Hepatocyte (in vitro differentiated cells): ENCODE measurements around the gene S100A6. TPM values are rescaled to one million over a fixed set of nuclear protein-coding genes. Genes with fewer than 3 reads are reported as not detected.
"Not testable (repeated sequence)": the region's sequence is repeated elsewhere in the genome, so short reads cannot be mapped to it uniquely, and the experiment has no call there.

Experiments used
- DNase-seq: peaks from one replicate; pipeline ENCODE4 v3.0.0-alpha.2; 2016; ENCODE audit warnings: low spot score
- H2AFZ ChIP-seq: fragments of 200-600 bp; sonication (generic); 2 replicates; pipeline ENCODE4 v1.6.0; 2016; ENCODE audit warnings: antibody characterized with exemption, mild to moderate bottlenecking
- H3K27ac ChIP-seq: fragments of 200-600 bp; sonication (generic); 2 replicates; pipeline ENCODE4 v1.5.1; 2016; ENCODE audit warnings: mild to moderate bottlenecking
- H3K27me3 ChIP-seq: fragments of 200-600 bp; sonication (generic); 2 replicates; pipeline ENCODE4 v1.6.1; 2016
- H3K36me3 ChIP-seq: fragments of 200-600 bp; sonication (generic); replicated peaks from 2 replicates; pipeline ENCODE4 v1.5.1; 2016; ENCODE audit warnings: low read depth; ENCODE audit not compliant: insufficient read depth
- H3K4me1 ChIP-seq: fragments of 200-600 bp; sonication (generic); 2 replicates; pipeline ENCODE4 v1.5.1; 2016; ENCODE audit warnings: mild to moderate bottlenecking, moderate library complexity; ENCODE audit not compliant: insufficient read depth
- H3K4me2 ChIP-seq: fragments of 200-600 bp; sonication (generic); 2 replicates; pipeline ENCODE4 v1.6.0; 2016
- H3K4me3 ChIP-seq: fragments of 200-600 bp; sonication (generic); 2 replicates; pipeline ENCODE4 v1.5.1; 2016; ENCODE audit warnings: mild to moderate bottlenecking
- H3K79me2 ChIP-seq: fragments of 200-600 bp; sonication (generic); 2 replicates; pipeline ENCODE4 v1.6.0; 2017; ENCODE audit warnings: mild to moderate bottlenecking
- H3K9me2 ChIP-seq: fragments of 200-600 bp; sonication (generic); replicated peaks from 2 replicates; pipeline ENCODE4 v1.6.0; 2017; ENCODE audit warnings: mild to moderate bottlenecking; ENCODE audit not compliant: insufficient read depth
- H3K9me3 ChIP-seq: fragments of 200-600 bp; sonication (generic); 2 replicates; pipeline ENCODE4 v1.5.1; 2016; ENCODE audit warnings: low read depth, mild to moderate bottlenecking
- H4K20me1 ChIP-seq: fragments of 200-600 bp; sonication (generic); 2 replicates; pipeline ENCODE4 v1.6.0; 2016; ENCODE audit warnings: mild to moderate bottlenecking; ENCODE audit not compliant: insufficient read depth, poor library complexity, severe bottlenecking
- EZH2 ChIP-seq: fragments of 200-600 bp; sonication (generic); IDR thresholded peaks from 2 replicates; pipeline ENCODE4 v1.6.1; 2016; ENCODE audit warnings: antibody characterized with exemption, mild to moderate bottlenecking, borderline replicate concordance
- EZH2phosphoT487 ChIP-seq: fragments of 200-600 bp; sonication (generic); IDR thresholded peaks from one replicate; pipeline ENCODE4 v1.6.1; 2018; ENCODE audit warnings: antibody characterized with exemption, mild to moderate bottlenecking, low read depth, moderate library complexity; ENCODE audit not compliant: unreplicated experiment, severe bottlenecking
- WGBS: methylation state at CpG from one replicate; pipeline ENCODE4 v1.1.6; 2016; ENCODE audit warnings: low lambda C conversion rate; ENCODE audit errors: missing lambda C conversion rate; 5-methylcytosine and 5-hydroxymethylcytosine counted together
- polyA plus RNA-seq: library from polyadenylated mRNA; unstranded; fragments of >200 nt; fragmentation: Nextera tagmentation; extraction: Ambion mirVana; gene quantifications from 2 replicates; pipeline ENCODE4 v1.2.1, GENCODE V29; 2016
- total RNA-seq: library from RNA; depleted of rRNA; stranded (reverse); fragments of >200 nt; gene quantifications from 2 replicates; pipeline ENCODE4 v1.2.3, GENCODE V29; 2014
- TF ChIP-seq, protein P1 (sequence below): fragments of 200-600 bp; sonication (generic); IDR thresholded peaks from 2 replicates; pipeline ENCODE4 v1.5.1; 2016; ENCODE audit warnings: antibody characterized with exemption, mild to moderate bottlenecking; ENCODE audit not compliant: poor library complexity

The S100A6 gene
- total and polyA plus RNA-seq, 2 experiments from 2014 or later = 173 to 657 TPM

DNA sequence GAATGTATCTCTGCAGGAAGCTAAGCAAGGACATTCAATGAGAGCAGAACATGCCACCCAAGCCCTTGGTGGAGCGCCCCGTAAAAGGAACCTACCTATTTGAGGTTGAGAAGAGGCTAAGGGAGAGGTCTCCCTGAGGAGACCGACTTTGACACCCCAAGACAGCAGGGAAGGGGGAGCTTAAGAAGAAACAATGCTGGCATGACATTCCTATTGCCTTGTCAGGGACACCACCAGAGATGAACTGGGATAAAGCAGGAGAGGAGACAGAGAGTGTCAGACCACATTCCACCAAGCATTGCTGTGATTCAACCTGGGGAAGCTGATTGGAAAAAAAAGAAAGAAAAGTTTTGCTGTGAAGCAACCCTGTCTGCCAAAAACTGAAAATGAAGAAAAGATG, 43.1 kb upstream of the S100A6 start:
- H4K20me1 ChIP-seq = no peaks in the 10 kb centered on the region
- no peaks in the 10 kb centered on the region for H3K9me2 ChIP-seq
- H3K27me3 ChIP-seq = no peaks in the 10 kb centered on the region
- no peak overlapping the region for H2AFZ ChIP-seq
- no peaks in the 10 kb centered on the region for H3K4me1 ChIP-seq
- 80% methylated on average over 3 of the region's 3 CpGs for WGBS
- no peak overlapping the region for H3K4me2 ChIP-seq
- H3K9me3 ChIP-seq = no peaks in the 10 kb centered on the region
- TF ChIP-seq EZH2 (no peak), EZH2phosphoT487 (no peak)
- TF ChIP-seq, protein P1, sequence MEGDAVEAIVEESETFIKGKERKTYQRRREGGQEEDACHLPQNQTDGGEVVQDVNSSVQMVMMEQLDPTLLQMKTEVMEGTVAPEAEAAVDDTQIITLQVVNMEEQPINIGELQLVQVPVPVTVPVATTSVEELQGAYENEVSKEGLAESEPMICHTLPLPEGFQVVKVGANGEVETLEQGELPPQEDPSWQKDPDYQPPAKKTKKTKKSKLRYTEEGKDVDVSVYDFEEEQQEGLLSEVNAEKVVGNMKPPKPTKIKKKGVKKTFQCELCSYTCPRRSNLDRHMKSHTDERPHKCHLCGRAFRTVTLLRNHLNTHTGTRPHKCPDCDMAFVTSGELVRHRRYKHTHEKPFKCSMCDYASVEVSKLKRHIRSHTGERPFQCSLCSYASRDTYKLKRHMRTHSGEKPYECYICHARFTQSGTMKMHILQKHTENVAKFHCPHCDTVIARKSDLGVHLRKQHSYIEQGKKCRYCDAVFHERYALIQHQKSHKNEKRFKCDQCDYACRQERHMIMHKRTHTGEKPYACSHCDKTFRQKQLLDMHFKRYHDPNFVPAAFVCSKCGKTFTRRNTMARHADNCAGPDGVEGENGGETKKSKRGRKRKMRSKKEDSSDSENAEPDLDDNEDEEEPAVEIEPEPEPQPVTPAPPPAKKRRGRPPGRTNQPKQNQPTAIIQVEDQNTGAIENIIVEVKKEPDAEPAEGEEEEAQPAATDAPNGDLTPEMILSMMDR = no peak
- H3K4me3 ChIP-seq = no peak overlapping the region
- H3K36me3 ChIP-seq = no peaks in the 10 kb centered on the region
- DNase-seq = no peak
- no peak overlapping the region for H3K27ac ChIP-seq
- H3K79me2 ChIP-seq = no peaks in the 10 kb centered on the region

DNA sequence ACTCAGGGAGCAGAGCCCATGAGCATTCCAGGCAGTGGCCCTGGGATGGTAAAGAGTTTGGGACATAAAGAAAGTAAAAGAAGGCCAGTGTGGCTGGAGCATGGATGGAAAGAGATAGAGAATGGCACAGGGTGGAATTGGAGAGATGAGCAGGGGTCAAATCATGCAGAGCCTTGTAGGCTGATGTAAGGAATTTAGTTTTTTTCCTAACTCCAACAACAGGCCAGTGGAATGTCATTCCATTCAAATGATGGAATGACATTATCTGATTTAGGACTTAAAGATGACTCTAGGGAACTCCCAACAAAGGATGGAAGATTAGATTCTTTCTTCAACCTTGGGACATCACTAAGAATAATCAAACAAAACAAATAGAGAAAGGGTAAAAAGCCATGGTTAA, 42.7 kb upstream of the S100A6 start:
- H3K27ac ChIP-seq = no peak overlapping the region
- H4K20me1 ChIP-seq = no peaks in the 10 kb centered on the region
- no peaks in the 10 kb centered on the region for H3K9me2 ChIP-seq
- no peaks in the 10 kb centered on the region for H3K9me3 ChIP-seq
- H3K79me2 ChIP-seq = no peaks in the 10 kb centered on the region
- H3K27me3 ChIP-seq = no peaks in the 10 kb centered on the region
- no peaks in the 10 kb centered on the region for H3K36me3 ChIP-seq
- H3K4me2 ChIP-seq = no peak overlapping the region
- DNase-seq = no peak
- H3K4me1 ChIP-seq = no peaks in the 10 kb centered on the region
- no peak overlapping the region for H2AFZ ChIP-seq
- TF ChIP-seq, protein P1 = no peak
- no peak for TF ChIP-seq EZH2phosphoT487
- no peak for TF ChIP-seq EZH2
- no peak overlapping the region for H3K4me3 ChIP-seq

DNA sequence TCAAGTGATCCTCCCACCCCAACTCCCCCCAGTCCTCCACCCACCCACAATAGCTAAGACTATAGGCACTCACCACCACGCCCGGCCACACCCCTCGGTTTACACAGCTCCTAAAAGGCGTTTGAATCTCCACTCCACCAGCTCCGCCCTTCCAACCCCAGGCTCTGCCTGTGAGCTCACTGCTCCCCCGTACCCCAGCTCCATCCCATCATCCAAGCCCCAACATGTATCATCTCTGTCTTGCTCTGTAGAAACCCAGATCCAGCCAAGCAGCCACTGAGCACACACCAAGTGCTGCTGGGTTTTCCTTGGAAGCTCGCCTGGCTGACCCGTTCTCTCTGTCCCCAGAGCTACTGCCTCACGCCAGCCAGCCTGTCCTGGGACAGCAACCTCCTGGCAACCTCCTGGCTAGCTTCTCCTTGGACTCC, 41.8 kb upstream of the S100A6 start:
- DNase-seq = no peak
- H3K79me2 ChIP-seq = no peaks in the 10 kb centered on the region
- H3K9me3 ChIP-seq = no peaks in the 10 kb centered on the region
- no peak overlapping the region for H3K4me2 ChIP-seq
- no peak overlapping the region for H3K27ac ChIP-seq
- no peaks in the 10 kb centered on the region for H4K20me1 ChIP-seq
- no peak overlapping the region for H2AFZ ChIP-seq
- no peak for TF ChIP-seq EZH2phosphoT487
- no peaks in the 10 kb centered on the region for H3K36me3 ChIP-seq
- no peaks in the 10 kb centered on the region for H3K27me3 ChIP-seq
- 73% methylated on average over 9 of the region's 9 CpGs for WGBS
- H3K4me3 ChIP-seq = no peak overlapping the region
- no peaks in the 10 kb centered on the region for H3K9me2 ChIP-seq
- H3K4me1 ChIP-seq = no peaks in the 10 kb centered on the region

DNA sequence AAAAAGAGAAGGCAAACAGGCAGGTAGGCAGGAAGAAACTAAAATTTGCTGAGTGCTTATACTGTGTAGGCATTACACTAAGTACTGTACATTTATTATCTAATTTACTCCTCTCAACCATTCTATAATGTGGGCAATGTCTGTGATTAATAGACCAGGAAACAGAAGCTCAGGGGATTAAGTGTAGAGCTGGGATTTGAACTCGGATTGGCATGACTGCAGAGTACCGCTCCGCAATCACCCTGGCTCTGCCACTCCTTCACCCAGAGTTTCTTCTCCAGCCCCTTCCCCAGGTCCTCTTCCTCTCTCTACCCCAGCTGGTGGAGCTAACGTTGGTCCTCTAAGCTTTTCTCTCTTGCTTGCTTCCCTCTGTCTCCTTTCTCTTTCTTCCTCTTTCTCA, 41.3 kb upstream of the S100A6 start:
- Histone ChIP-seq H3K36me3 (no peaks in the 10 kb centered on the region), H4K20me1 (no peaks in the 10 kb centered on the region), H3K4me3 (no peak overlapping the region), H3K4me1 (no peaks in the 10 kb centered on the region), H3K79me2 (no peaks in the 10 kb centered on the region), H3K27me3 (no peaks in the 10 kb centered on the region), H3K27ac (no peak overlapping the region), H3K9me3 (no peaks in the 10 kb centered on the region), H3K4me2 (no peak overlapping the region), H3K9me2 (no peaks in the 10 kb centered on the region), H2AFZ (no peak overlapping the region)
- WGBS = 76% methylated on average over 4 of the region's 4 CpGs
- TF ChIP-seq EZH2 = no peak
- no peak for TF ChIP-seq EZH2phosphoT487
- TF ChIP-seq, protein P1 = no peak
- DNase-seq = no peak

DNA sequence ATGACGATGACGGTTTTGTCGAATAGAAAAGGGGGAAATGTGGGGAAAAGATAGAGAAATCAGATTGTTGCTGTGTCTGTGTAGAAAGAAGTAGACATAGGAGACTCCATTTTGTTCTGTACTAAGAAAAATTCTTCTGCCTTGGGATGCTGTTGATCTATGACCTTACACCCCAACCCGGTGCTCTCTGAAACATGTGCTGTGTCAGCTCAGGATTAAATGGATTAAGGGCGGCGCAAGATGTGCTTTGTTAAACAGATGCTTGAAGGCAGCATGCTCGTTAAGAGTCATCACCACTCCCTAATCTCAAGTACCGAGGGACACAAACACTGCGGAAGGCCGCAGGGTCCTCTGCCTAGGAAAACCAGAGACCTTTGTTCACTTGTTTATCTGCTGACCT, 39.7 kb upstream of the S100A6 start:
- not testable (repeated sequence) for H4K20me1 ChIP-seq, H2AFZ ChIP-seq, H3K4me3 ChIP-seq, H3K27ac ChIP-seq, H3K4me2 ChIP-seq, H3K9me3 ChIP-seq, H3K36me3 ChIP-seq, H3K79me2 ChIP-seq, DNase-seq, H3K9me2 ChIP-seq, H3K27me3 ChIP-seq, H3K4me1 ChIP-seq
- WGBS = 67% methylated on average over 10 of the region's 10 CpGs

DNA sequence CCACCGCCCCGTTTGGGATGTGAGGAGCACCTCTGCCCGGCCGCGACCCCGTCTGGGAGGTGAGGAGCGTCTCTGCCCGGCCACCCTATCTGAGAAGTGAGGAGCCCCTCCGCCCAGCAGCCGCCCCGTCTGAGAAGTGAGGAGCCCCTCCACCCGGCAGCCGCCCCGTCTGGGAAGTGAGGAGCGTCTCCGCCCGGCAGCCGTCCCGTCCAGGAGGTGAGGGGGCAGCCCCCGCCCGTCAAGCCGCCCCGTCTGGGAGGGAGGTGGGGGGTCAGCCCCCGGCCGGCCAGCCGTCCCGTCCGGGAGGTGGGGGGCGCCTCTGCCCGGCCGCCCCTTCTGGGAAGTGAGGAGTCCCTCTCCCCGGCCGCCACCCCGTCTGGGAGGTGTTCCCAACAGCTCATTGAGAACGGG, 39.3 kb upstream of the S100A6 start:
- not testable (repeated sequence) for H3K79me2 ChIP-seq, H3K27ac ChIP-seq, DNase-seq, H3K27me3 ChIP-seq, H3K36me3 ChIP-seq, H4K20me1 ChIP-seq, H3K4me2 ChIP-seq, H3K9me3 ChIP-seq, H2AFZ ChIP-seq, H3K4me1 ChIP-seq, H3K9me2 ChIP-seq, H3K4me3 ChIP-seq
- 95% methylated on average over 8 of the region's 35 CpGs for WGBS
